Measurements from ENCODE around the gene HSPA12B.

DNA sequence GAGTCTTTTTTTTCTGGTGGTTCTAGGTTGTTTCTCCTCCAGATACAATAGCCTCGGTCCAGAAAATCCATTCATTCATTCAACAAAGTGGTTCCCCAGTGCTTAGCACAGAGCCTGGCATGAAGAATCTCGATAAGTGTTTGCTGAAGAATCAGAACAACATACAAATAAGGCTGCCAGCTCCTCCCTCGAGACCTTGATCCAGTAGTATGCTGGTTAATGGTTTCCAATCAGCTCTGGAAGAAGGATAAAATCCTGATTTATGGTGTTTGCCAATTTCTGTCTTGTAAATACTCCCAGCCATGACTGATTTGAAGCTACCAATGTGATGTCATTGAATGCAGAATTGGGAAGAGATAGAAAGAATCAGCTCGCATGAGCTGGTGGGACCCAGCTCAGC lies 3.3 kb downstream of the HSPA12B start:
- TF ChIP-seq, protein P1, sequence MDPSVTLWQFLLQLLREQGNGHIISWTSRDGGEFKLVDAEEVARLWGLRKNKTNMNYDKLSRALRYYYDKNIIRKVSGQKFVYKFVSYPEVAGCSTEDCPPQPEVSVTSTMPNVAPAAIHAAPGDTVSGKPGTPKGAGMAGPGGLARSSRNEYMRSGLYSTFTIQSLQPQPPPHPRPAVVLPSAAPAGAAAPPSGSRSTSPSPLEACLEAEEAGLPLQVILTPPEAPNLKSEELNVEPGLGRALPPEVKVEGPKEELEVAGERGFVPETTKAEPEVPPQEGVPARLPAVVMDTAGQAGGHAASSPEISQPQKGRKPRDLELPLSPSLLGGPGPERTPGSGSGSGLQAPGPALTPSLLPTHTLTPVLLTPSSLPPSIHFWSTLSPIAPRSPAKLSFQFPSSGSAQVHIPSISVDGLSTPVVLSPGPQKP (CRISPR knock-in tag; IDR thresholded peaks at IDR 0.05), result no peak
- TF ChIP-seq, protein P2, sequence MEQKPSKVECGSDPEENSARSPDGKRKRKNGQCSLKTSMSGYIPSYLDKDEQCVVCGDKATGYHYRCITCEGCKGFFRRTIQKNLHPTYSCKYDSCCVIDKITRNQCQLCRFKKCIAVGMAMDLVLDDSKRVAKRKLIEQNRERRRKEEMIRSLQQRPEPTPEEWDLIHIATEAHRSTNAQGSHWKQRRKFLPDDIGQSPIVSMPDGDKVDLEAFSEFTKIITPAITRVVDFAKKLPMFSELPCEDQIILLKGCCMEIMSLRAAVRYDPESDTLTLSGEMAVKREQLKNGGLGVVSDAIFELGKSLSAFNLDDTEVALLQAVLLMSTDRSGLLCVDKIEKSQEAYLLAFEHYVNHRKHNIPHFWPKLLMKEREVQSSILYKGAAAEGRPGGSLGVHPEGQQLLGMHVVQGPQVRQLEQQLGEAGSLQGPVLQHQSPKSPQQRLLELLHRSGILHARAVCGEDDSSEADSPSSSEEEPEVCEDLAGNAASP (IDR thresholded peaks at IDR 0.05), result no peak
- TF ChIP-seq POLR2A (conservative IDR thresholded peaks at IDR 0.05) (no peak), SMARCA5 (IDR thresholded peaks at IDR 0.05) (no peak), NFIC (IDR thresholded peaks at IDR 0.05) (no peak), ETV5 (CRISPR knock-in tag; IDR thresholded peaks at IDR 0.05; ENCODE audit: low read depth) (no peak), ZNF830 (CRISPR knock-in tag; IDR thresholded peaks at IDR 0.05) (no peak)
- TF ChIP-seq, protein P3, sequence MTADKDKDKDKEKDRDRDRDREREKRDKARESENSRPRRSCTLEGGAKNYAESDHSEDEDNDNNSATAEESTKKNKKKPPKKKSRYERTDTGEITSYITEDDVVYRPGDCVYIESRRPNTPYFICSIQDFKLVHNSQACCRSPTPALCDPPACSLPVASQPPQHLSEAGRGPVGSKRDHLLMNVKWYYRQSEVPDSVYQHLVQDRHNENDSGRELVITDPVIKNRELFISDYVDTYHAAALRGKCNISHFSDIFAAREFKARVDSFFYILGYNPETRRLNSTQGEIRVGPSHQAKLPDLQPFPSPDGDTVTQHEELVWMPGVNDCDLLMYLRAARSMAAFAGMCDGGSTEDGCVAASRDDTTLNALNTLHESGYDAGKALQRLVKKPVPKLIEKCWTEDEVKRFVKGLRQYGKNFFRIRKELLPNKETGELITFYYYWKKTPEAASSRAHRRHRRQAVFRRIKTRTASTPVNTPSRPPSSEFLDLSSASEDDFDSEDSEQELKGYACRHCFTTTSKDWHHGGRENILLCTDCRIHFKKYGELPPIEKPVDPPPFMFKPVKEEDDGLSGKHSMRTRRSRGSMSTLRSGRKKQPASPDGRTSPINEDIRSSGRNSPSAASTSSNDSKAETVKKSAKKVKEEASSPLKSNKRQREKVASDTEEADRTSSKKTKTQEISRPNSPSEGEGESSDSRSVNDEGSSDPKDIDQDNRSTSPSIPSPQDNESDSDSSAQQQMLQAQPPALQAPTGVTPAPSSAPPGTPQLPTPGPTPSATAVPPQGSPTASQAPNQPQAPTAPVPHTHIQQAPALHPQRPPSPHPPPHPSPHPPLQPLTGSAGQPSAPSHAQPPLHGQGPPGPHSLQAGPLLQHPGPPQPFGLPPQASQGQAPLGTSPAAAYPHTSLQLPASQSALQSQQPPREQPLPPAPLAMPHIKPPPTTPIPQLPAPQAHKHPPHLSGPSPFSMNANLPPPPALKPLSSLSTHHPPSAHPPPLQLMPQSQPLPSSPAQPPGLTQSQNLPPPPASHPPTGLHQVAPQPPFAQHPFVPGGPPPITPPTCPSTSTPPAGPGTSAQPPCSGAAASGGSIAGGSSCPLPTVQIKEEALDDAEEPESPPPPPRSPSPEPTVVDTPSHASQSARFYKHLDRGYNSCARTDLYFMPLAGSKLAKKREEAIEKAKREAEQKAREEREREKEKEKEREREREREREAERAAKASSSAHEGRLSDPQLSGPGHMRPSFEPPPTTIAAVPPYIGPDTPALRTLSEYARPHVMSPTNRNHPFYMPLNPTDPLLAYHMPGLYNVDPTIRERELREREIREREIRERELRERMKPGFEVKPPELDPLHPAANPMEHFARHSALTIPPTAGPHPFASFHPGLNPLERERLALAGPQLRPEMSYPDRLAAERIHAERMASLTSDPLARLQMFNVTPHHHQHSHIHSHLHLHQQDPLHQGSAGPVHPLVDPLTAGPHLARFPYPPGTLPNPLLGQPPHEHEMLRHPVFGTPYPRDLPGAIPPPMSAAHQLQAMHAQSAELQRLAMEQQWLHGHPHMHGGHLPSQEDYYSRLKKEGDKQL (CRISPR knock-in tag; IDR thresholded peaks at IDR 0.05; ENCODE audit: borderline replicate concordance), result no peak
- TF ChIP-seq, protein P4, sequence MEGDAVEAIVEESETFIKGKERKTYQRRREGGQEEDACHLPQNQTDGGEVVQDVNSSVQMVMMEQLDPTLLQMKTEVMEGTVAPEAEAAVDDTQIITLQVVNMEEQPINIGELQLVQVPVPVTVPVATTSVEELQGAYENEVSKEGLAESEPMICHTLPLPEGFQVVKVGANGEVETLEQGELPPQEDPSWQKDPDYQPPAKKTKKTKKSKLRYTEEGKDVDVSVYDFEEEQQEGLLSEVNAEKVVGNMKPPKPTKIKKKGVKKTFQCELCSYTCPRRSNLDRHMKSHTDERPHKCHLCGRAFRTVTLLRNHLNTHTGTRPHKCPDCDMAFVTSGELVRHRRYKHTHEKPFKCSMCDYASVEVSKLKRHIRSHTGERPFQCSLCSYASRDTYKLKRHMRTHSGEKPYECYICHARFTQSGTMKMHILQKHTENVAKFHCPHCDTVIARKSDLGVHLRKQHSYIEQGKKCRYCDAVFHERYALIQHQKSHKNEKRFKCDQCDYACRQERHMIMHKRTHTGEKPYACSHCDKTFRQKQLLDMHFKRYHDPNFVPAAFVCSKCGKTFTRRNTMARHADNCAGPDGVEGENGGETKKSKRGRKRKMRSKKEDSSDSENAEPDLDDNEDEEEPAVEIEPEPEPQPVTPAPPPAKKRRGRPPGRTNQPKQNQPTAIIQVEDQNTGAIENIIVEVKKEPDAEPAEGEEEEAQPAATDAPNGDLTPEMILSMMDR (IDR thresholded peaks at IDR 0.05 in 2 of 3, conservative IDR thresholded peaks at IDR 0.05 in 1 of 3; ENCODE audit: insufficient read depth in 2 of 3, low read depth in 1 of 3, low read length in 3 of 3), result no peak
- TF ChIP-seq, protein P5, sequence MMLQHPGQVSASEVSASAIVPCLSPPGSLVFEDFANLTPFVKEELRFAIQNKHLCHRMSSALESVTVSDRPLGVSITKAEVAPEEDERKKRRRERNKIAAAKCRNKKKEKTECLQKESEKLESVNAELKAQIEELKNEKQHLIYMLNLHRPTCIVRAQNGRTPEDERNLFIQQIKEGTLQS (IDR thresholded peaks at IDR 0.05), result no peak
- TF ChIP-seq, protein P5 (CRISPR knock-in tag; conservative IDR thresholded peaks at IDR 0.05), result no peak

All from K562 (cell line).